Esophagus muscularis mucosa (tissue), 2 donors: ENCODE data around the gene JDP2.

Experiments used
- POLR2A ChIP-seq: fragments of 450-650 bp; IDR thresholded peaks from one replicate; pipeline ENCODE4 v1.6.1; 2017; ENCODE audit warnings: antibody characterized with exemption, moderate library complexity, mild to moderate bottlenecking, low read depth
- POLR2AphosphoS5 ChIP-seq, 2 donors: sonication (generic); formaldehyde crosslinking; IDR thresholded peaks; one replicate each; pipeline ENCODE4 v1.6.1; 2017; ENCODE audit warnings: antibody characterized with exemption in 2 of 2

GRCh38 chr14:75506930-75507329 is 79.1 kb downstream of the JDP2 start:
- TF ChIP-seq POLR2AphosphoS5 (IDR thresholded peaks at IDR 0.05) (no peak), POLR2A (no peak)
